Cardiac muscle cell (in vitro differentiated cells and primary cell): Measurements from ENCODE around the gene LRRC4C. TPM values are rescaled to one million over a fixed set of nuclear protein-coding genes. Genes with fewer than 3 reads are reported as not detected.

Experiments used
- DNase-seq, 2 donors: peaks; one replicate each; pipeline versions ENCODE4 v3.0.0 to v3.0.0-alpha.2; 2010 to 2017; ENCODE audit warnings: low read depth in 1 of 2, low spot score in 1 of 2
- H3K27ac ChIP-seq: fragments of 200-600 bp; sonication (generic); 2 replicates; pipeline ENCODE4 v1.5.1; 2016
- H3K27me3 ChIP-seq: fragments of 200-600 bp; sonication (generic); 2 replicates; pipeline ENCODE4 v1.6.0; 2016; ENCODE audit warnings: control low read depth
- H3K36me3 ChIP-seq: fragments of 200-600 bp; sonication (generic); 2 replicates; pipeline ENCODE4 v1.5.1; 2016; ENCODE audit warnings: control low read depth
- H3K4me1 ChIP-seq: fragments of 200-600 bp; sonication (generic); 2 replicates; pipeline ENCODE4 v1.8.1; 2017; ENCODE audit warnings: low read depth, mild to moderate bottlenecking, mixed run types
- H3K4me3 ChIP-seq: fragments of 200-600 bp; sonication (generic); 2 replicates; pipeline ENCODE4 v1.5.1; 2016; ENCODE audit warnings: mild to moderate bottlenecking
- H3K9me3 ChIP-seq: fragments of 200-600 bp; sonication (generic); 2 replicates; pipeline ENCODE4 v1.5.1; 2017; ENCODE audit warnings: low read depth, mild to moderate bottlenecking, control low read depth
- polyA plus RNA-seq: library from polyadenylated mRNA; unstranded; fragments of >200 nt; fragmentation: Nextera tagmentation; extraction: Ambion mirVana; gene quantifications from 2 replicates; pipeline ENCODE4 v1.2.1, GENCODE V29; 2016
- total RNA-seq: library from RNA; depleted of rRNA; stranded (reverse); fragments of >200 nt; gene quantifications from 2 replicates; pipeline ENCODE4 v1.2.3, GENCODE V29; 2016
- TF ChIP-seq, protein P1 (sequence below): IDR thresholded peaks from 2 replicates; pipeline ENCODE4 v1.5.1; 2012; ENCODE audit warnings: low read depth, mild to moderate bottlenecking, low read length

LRRC4C gene
- total and polyA plus RNA-seq, 2 experiments from 2014 or later: 0.66 to 0.77 TPM

DNA sequence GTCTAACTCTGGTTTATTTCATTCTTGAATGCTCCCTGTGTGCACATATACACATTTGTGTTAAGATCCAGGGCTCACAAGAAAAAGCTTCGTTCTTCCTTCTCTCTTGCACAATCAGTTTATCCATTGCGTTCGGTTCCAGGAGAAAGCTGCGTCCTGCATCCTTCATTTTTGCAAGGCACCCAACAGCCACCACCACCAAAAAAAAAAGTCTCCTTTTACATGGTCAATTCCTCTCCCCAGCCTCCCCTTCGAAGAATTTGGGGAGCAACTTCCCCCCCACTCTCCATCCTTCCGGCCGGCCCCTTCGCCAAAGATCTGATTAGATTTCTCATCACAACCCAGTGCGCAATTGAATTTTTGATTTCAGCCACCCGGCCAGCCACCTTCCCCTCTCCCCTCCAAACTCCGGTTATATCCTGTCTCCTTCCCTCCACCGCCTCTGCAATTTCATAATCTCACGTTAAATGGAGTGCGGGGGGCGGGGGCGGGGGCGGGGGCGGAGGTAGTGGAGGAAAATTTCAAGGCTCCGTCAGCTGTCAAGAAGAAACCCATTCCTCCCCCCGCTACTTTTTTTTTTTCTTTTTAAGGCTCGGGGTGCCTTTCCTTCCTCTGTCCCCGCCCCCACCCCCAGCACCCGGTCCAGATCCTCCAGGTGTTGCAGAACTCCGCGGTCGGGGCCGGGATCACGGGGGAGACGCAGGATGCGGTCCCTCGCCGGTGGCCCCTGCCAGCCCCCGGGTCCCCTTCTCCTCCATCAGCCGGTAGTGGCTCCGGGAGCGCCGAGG, 1166.5 kb downstream of the LRRC4C start:
- TF ChIP-seq, protein P1, sequence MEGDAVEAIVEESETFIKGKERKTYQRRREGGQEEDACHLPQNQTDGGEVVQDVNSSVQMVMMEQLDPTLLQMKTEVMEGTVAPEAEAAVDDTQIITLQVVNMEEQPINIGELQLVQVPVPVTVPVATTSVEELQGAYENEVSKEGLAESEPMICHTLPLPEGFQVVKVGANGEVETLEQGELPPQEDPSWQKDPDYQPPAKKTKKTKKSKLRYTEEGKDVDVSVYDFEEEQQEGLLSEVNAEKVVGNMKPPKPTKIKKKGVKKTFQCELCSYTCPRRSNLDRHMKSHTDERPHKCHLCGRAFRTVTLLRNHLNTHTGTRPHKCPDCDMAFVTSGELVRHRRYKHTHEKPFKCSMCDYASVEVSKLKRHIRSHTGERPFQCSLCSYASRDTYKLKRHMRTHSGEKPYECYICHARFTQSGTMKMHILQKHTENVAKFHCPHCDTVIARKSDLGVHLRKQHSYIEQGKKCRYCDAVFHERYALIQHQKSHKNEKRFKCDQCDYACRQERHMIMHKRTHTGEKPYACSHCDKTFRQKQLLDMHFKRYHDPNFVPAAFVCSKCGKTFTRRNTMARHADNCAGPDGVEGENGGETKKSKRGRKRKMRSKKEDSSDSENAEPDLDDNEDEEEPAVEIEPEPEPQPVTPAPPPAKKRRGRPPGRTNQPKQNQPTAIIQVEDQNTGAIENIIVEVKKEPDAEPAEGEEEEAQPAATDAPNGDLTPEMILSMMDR: no peak
- H3K9me3 ChIP-seq: no peaks in the 10 kb centered on the region
- H3K27me3 ChIP-seq: peaks cover 28% of the 10 kb centered on the region
- H3K4me1 ChIP-seq: peaks cover 3% of the 10 kb centered on the region
- peak in 1 of 2 donors; percentile 24 for DNase-seq
- no peak overlapping the region for H3K27ac ChIP-seq
- H3K36me3 ChIP-seq: no peaks in the 10 kb centered on the region
- H3K4me3 ChIP-seq: peak overlapping the region; percentile 48

DNA sequence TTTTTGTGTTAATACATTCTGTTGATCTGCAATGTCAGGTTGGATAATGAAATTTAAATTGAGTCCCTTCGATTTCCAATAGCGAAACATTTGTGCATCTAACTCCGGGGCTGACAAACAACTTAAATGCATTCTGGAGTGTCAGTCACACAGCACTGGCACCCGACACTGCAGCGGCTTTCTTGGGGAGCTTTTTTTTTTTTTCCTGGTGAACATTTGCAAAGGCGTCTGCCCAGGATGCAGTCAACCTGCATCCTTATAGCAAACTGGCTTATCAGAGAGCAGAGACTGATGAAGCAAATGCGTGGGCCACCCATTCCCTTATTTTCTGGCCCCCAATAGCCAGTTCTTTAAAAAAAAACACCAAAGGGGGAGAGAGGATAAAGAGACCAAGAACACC, 1167.7 kb downstream of the LRRC4C start:
- no peak for DNase-seq
- no peaks in the 10 kb centered on the region for H3K9me3 ChIP-seq
- H3K27ac ChIP-seq: no peak overlapping the region
- H3K36me3 ChIP-seq: no peaks in the 10 kb centered on the region
- H3K27me3 ChIP-seq: peaks cover 28% of the 10 kb centered on the region
- TF ChIP-seq, protein P1: no peak
- H3K4me3 ChIP-seq: no peak overlapping the region
- H3K4me1 ChIP-seq: peaks cover 3% of the 10 kb centered on the region

DNA sequence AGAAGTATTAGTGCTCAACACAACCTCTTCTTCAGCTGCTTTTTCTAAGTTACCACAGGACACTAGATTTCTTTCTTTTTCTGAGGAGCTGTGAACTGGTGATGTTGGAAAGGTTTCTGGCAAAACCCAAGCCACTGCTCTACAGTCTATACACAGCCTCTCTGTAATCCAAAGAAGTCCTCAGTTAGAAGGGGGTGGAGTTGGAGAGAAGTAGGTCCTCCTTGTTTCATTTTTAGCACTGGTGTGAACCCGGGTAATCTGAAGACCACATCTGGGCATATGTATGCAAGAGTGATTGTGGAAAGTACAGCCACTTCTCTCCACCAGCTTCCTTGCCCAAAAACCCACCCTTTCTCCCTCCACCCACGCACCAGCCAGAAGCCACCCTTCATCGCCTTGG, 1168.1 kb downstream of the LRRC4C start:
- H3K27me3 ChIP-seq: peaks cover 28% of the 10 kb centered on the region
- H3K27ac ChIP-seq: no peak overlapping the region
- peaks cover 7% of the 10 kb centered on the region for H3K4me1 ChIP-seq
- no peaks in the 10 kb centered on the region for H3K36me3 ChIP-seq
- H3K4me3 ChIP-seq: no peak overlapping the region
- no peaks in the 10 kb centered on the region for H3K9me3 ChIP-seq
- DNase-seq: no peak
- TF ChIP-seq, protein P1: no peak

DNA sequence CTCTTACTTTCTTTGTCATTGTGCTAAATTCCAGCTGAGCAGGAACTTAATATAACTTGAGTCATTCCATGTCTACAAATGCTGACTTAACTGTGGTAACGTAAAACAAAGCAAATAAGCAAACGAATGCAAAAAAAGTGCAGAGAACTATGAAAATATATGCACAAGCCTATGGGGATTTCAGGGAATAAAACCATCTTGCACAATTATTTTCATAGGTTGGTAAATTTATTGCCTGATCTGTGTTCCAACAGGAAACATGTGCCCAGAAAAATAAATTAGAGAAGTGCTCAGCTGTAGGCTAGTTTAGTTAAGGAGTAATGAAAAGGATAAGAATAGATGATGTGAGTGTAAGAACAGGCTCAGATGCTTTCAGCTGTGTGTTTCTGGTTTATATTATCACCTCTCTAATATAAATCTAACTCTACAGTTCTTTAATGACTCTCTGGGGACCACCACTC, 1169.3 kb downstream of the LRRC4C start:
- no peak overlapping the region for H3K4me3 ChIP-seq
- DNase-seq: no peak

DNA sequence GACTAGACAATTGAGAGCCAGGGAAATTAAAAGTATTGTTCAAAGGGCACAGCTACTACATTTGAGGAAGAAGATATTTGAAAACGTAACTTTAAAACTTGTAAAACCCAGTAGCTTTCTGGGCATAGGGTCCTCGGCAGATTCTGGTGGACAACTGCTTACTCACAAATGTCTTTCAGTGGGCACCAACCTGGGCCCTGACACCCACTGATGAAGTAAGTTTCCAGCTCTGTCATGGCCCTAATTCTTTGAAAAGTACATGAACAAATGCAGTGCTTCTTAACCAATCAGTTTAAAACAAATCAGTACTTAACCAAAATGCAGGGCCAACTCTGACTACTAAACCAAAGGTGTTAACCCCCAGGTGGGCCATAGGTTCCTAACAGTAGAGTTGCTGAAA, 1170.1 kb downstream of the LRRC4C start:
- no peaks in the 10 kb centered on the region for H3K36me3 ChIP-seq
- peaks cover 28% of the 10 kb centered on the region for H3K27me3 ChIP-seq
- peaks cover 14% of the 10 kb centered on the region for H3K4me1 ChIP-seq
- no peak overlapping the region for H3K4me3 ChIP-seq
- H3K27ac ChIP-seq: no peak overlapping the region
- H3K9me3 ChIP-seq: no peaks in the 10 kb centered on the region
- no peak for DNase-seq
- TF ChIP-seq, protein P1: no peak

More for the DNA sequence above, 1169.3 kb downstream of the LRRC4C start:
- H3K27me3 ChIP-seq: peaks cover 28% of the 10 kb centered on the region
- H3K27ac ChIP-seq: no peak overlapping the region
- peaks cover 14% of the 10 kb centered on the region for H3K4me1 ChIP-seq
- TF ChIP-seq, protein P1: no peak
- H3K9me3 ChIP-seq: no peaks in the 10 kb centered on the region
- H3K36me3 ChIP-seq: no peaks in the 10 kb centered on the region
